NB4 (cell line): ENCODE data around the gene NPAS2.
A peak's percentile ranks its signal among the peaks of the same experiment; 100 is the strongest.

Experiments used
- DNase-seq: peaks from one replicate; pipeline ENCODE4 v3.0.0; 2010; ENCODE audit warnings: low read depth
- H3K4me3 ChIP-seq: one replicate; pipeline ENCODE4 v1.5.1; 2011; ENCODE audit warnings: mild to moderate bottlenecking, low read depth, low read length, moderate library complexity
- CTCF ChIP-seq: IDR thresholded peaks from one replicate; pipeline ENCODE4 v1.5.1; 2012; ENCODE audit warnings: low read depth, low read length
- MAX ChIP-seq: IDR thresholded peaks from 2 replicates; pipeline ENCODE4 v1.6.1; 2011; ENCODE audit warnings: low read depth, low read length
- MYC ChIP-seq: IDR thresholded peaks from 2 replicates; pipeline ENCODE4 v1.6.1; 2011; ENCODE audit warnings: low read depth, low read length
- POLR2A ChIP-seq: IDR thresholded peaks from 2 replicates; pipeline ENCODE4 v1.6.1; 2011; ENCODE audit warnings: mild to moderate bottlenecking; ENCODE audit not compliant: insufficient read length; ENCODE audit errors: extremely low read depth

NPAS2 gene

GRCh38 chr2:100906131-100906530 lies 86.2 kb downstream of the NPAS2 start:
- H3K4me3 ChIP-seq, result no peak overlapping the region
- DNase-seq, result no peak
- TF ChIP-seq MAX (no peak), POLR2A (no peak), MYC (no peak), CTCF (no peak)

GRCh38 chr2:100906679-100907078 lies 86.7 kb downstream of the NPAS2 start:
- no peak for TF ChIP-seq POLR2A
- DNase-seq, result no peak
- H3K4me3 ChIP-seq, result no peak overlapping the region

GRCh38 chr2:100907832-100908231 lies 87.9 kb downstream of the NPAS2 start:
- no peak for DNase-seq
- no peak overlapping the region for H3K4me3 ChIP-seq
- no peak for TF ChIP-seq CTCF
- no peak for TF ChIP-seq MYC
- no peak for TF ChIP-seq MAX
- TF ChIP-seq POLR2A, result no peak

GRCh38 chr2:100909534-100910081 lies 89.7 kb downstream of the NPAS2 start:
- no peak overlapping the region for H3K4me3 ChIP-seq
- TF ChIP-seq POLR2A, result no peak
- no peak for TF ChIP-seq MAX
- TF ChIP-seq MYC, result no peak
- no peak for TF ChIP-seq CTCF
- no peak for DNase-seq

GRCh38 chr2:100910111-100910510 lies 90.2 kb downstream of the NPAS2 start:
- DNase-seq, result no peak
- TF ChIP-seq MAX (no peak), POLR2A (no peak), CTCF (no peak), MYC (no peak)
- no peak overlapping the region for H3K4me3 ChIP-seq

- no peak overlapping the region for H3K4me3 ChIP-seq
- TF ChIP-seq CTCF, result peak; percentile 87
- TF ChIP-seq MAX, result no peak
- DNase-seq, result peak; percentile 50
These were observed 99.4 kb downstream of the NPAS2 start for GRCh38 chr2:100919316-100919715.
